Measurements from ENCODE around the gene XXYLT1.

XXYLT1 gene

DNA sequence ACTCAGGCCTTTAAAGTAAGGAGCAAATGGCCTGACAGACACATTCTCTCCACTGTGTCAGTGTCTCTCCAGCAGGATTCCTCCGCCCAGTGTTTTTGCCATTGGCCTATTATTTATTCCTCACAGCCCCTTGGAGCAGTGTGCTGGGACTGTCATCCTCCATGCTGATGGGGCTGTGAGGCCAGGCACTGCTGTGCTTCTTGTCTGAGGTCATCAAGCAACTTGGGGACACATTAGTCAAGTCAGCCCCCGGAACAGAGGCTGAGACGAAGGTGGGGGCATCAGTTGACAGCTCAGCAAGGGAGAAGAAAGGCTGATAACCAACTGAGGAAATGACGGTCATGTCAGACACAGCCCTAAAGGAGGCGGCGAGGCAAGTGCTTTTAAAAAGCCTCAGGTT is 67.4 kb downstream of the XXYLT1 start:
- H3K36me3 ChIP-seq (ENCODE audit: low read length): no peaks in the 10 kb centered on the region
- no peak overlapping the region for H3K9ac ChIP-seq (ENCODE audit: low read length)
- no peaks in the 10 kb centered on the region for H3K9me2 ChIP-seq (replicated peaks; ENCODE audit: insufficient read depth, low read length)
- H3K4me3 ChIP-seq (ENCODE audit: insufficient read depth, low read length, poor library complexity, severe bottlenecking): no peak overlapping the region
- no peaks in the 10 kb centered on the region for H4K20me1 ChIP-seq (ENCODE audit: low read depth, low read length)
- no peak overlapping the region for H3K27ac ChIP-seq (ENCODE audit: low read depth, low read length)
- no peaks in the 10 kb centered on the region for H3K79me2 ChIP-seq (ENCODE audit: insufficient read depth, low read length)
- H3K9me3 ChIP-seq (ENCODE audit: insufficient read depth, low read length): no peaks in the 10 kb centered on the region
- H3K27me3 ChIP-seq (ENCODE audit: low read length): no peaks in the 10 kb centered on the region
- TF ChIP-seq, protein P1, sequence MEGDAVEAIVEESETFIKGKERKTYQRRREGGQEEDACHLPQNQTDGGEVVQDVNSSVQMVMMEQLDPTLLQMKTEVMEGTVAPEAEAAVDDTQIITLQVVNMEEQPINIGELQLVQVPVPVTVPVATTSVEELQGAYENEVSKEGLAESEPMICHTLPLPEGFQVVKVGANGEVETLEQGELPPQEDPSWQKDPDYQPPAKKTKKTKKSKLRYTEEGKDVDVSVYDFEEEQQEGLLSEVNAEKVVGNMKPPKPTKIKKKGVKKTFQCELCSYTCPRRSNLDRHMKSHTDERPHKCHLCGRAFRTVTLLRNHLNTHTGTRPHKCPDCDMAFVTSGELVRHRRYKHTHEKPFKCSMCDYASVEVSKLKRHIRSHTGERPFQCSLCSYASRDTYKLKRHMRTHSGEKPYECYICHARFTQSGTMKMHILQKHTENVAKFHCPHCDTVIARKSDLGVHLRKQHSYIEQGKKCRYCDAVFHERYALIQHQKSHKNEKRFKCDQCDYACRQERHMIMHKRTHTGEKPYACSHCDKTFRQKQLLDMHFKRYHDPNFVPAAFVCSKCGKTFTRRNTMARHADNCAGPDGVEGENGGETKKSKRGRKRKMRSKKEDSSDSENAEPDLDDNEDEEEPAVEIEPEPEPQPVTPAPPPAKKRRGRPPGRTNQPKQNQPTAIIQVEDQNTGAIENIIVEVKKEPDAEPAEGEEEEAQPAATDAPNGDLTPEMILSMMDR (IDR thresholded peaks at IDR 0.05; ENCODE audit: insufficient read depth, low read length, poor library complexity, severe bottlenecking): no peak
- no peak for TF ChIP-seq EZH2phosphoT487 (conservative IDR thresholded peaks at IDR 0.05; ENCODE audit: low read length)
- no peaks in the 10 kb centered on the region for H3F3A ChIP-seq (ENCODE audit: insufficient read depth)
- H3K4me2 ChIP-seq (ENCODE audit: low read depth, low read length, poor library complexity, severe bottlenecking): no peak overlapping the region
- H2AFZ ChIP-seq (ENCODE audit: low read depth, low read length, severe bottlenecking): no peak overlapping the region

DNA sequence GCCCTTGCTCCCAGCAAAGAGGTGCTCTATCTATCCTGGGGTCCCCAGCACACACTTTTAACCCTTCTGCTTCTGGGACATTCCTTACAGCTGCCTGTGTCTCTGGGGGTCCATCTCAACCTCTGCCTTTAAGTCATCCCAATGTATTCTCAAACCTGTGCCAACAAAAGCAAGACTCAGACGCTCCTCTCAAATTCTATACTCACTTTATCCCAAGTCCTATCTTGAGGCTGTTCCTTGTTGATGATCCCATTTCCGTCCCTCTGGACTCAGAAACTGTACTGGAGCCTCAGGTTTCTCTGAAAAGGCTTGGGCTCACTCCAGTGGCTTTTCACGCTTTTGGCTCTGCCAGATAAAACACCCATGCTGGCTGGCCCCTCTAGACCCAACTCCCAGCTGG is 69.7 kb downstream of the XXYLT1 start:
- no peak overlapping the region for H3K9ac ChIP-seq (ENCODE audit: low read length)
- no peaks in the 10 kb centered on the region for H3K79me2 ChIP-seq (ENCODE audit: insufficient read depth, low read length)
- H3K4me3 ChIP-seq (ENCODE audit: insufficient read depth, low read length, poor library complexity, severe bottlenecking): no peak overlapping the region
- H4K20me1 ChIP-seq (ENCODE audit: low read depth, low read length): no peaks in the 10 kb centered on the region
- no peaks in the 10 kb centered on the region for H3F3A ChIP-seq (ENCODE audit: insufficient read depth)
- H3K36me3 ChIP-seq (ENCODE audit: low read length): no peaks in the 10 kb centered on the region
- no peaks in the 10 kb centered on the region for H3K9me3 ChIP-seq (ENCODE audit: insufficient read depth, low read length)
- H3K27me3 ChIP-seq (ENCODE audit: low read length): no peaks in the 10 kb centered on the region
- no peak overlapping the region for H3K4me2 ChIP-seq (ENCODE audit: low read depth, low read length, poor library complexity, severe bottlenecking)
- no peaks in the 10 kb centered on the region for H3K9me2 ChIP-seq (replicated peaks; ENCODE audit: insufficient read depth, low read length)
- TF ChIP-seq EZH2phosphoT487 (conservative IDR thresholded peaks at IDR 0.05; ENCODE audit: low read length): no peak
- TF ChIP-seq, protein P1 (IDR thresholded peaks at IDR 0.05; ENCODE audit: insufficient read depth, low read length, poor library complexity, severe bottlenecking): no peak
- no peak overlapping the region for H3K27ac ChIP-seq (ENCODE audit: low read depth, low read length)
- H2AFZ ChIP-seq (ENCODE audit: low read depth, low read length, severe bottlenecking): no peak overlapping the region

DNA sequence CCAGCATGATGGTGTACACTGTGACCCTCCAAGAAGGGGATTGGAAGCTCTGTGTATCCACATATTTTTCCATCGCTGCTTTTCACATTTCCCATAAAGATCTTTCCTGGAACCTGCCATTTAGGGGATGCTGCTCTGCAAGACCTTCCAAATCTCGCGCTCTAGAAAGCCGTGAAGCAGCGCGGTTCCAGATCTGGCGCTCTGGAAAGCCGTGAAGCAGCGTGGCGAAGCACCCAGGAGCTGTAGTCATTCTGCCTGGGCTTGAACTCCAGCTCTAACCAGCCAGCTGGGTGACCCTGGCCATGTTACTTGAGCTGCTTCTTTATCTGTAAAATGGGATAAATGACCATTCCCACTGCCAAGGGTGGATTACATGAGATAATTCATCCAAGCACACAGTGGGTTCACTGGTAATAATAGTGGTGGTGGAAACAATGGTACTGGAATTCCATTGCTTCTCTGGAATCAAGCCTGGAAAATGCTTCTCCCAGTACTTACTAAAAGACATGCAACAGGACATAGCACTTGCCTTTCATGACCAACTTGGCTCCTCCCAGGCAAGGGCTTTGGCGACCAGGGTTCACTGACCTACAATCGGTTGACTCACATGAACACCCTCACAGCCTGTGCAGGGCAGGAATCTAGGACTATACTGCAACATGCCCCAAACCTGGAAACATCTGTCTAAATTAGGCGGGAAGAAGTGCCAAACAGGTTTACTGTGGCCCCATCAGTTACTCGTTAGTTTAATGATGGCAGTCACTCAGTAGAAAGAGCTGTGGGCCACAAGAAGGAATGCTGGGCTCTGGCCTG is 70.7 kb downstream of the XXYLT1 start:
- Histone ChIP-seq H3K9me3 (ENCODE audit: insufficient read depth, low read length) (no peaks in the 10 kb centered on the region), H3K27me3 (ENCODE audit: low read length) (no peaks in the 10 kb centered on the region), H3F3A (ENCODE audit: insufficient read depth) (no peaks in the 10 kb centered on the region), H3K79me2 (ENCODE audit: insufficient read depth, low read length) (no peaks in the 10 kb centered on the region), H2AFZ (ENCODE audit: low read depth, low read length, severe bottlenecking) (no peak overlapping the region), H3K4me3 (ENCODE audit: insufficient read depth, low read length, poor library complexity, severe bottlenecking) (no peak overlapping the region), H3K9me2 (replicated peaks; ENCODE audit: insufficient read depth, low read length) (no peaks in the 10 kb centered on the region), H3K9ac (ENCODE audit: low read length) (no peak overlapping the region), H3K27ac (ENCODE audit: low read depth, low read length) (no peak overlapping the region), H3K4me2 (ENCODE audit: low read depth, low read length, poor library complexity, severe bottlenecking) (no peak overlapping the region), H4K20me1 (ENCODE audit: low read depth, low read length) (no peaks in the 10 kb centered on the region), H3K36me3 (ENCODE audit: low read length) (no peaks in the 10 kb centered on the region)
- no peak for TF ChIP-seq EZH2phosphoT487 (conservative IDR thresholded peaks at IDR 0.05; ENCODE audit: low read length)
- TF ChIP-seq, protein P1 (IDR thresholded peaks at IDR 0.05; ENCODE audit: insufficient read depth, low read length, poor library complexity, severe bottlenecking): no peak

Measured in SU-DHL-6 (cell line).